H1 (cell line): ENCODE measurements around the gene BNC2. TPM values are rescaled to one million over a fixed set of nuclear protein-coding genes. Genes with fewer than 3 reads are reported as not detected.

Experiments used
- CTCF ChIA-PET: fragments of 300-600 bp; sonication (Branson Sonifier 250); formaldehyde crosslinking; loops from one replicate; lab custom pipeline; 2021; ENCODE audit not compliant: partially characterized antibody; lab: Charles Lee
- POLR2A ChIA-PET: fragments of 300-600 bp; sonication (Branson Sonifier 250); formaldehyde crosslinking; loops from one replicate; lab custom pipeline; 2021; ENCODE audit warnings: inconsistent platforms; ENCODE audit not compliant: partially characterized antibody; lab: Charles Lee
- DNase-seq, 2 experiments: peaks; one replicate each; pipeline versions ENCODE4 v3.0.0 to v3.0.0-alpha.2; 2010 to 2022; ENCODE audit warnings: low spot score in 2 of 2, low read depth in 1 of 2, mixed read lengths in 1 of 2
- FAIRE-seq: peaks from 2 replicates; lab custom pipeline; 2011; peaks lifted over from hg19 to GRCh38; lab: Jason Lieb, UNC
- H2AFZ ChIP-seq: 2 replicates; pipeline ENCODE4 v1.8.1; 2012; ENCODE audit warnings: low read length, inconsistent platforms
- H2AK5ac ChIP-seq: 2 replicates; pipeline ENCODE4 v1.6.1; 2013; ENCODE audit warnings: low read depth, low read length
- H2BK120ac ChIP-seq: replicated peaks from 2 replicates; pipeline ENCODE3; 2013; ENCODE audit warnings: low read depth, low read length, inconsistent platforms
- H2BK12ac ChIP-seq: 2 replicates; pipeline ENCODE4 v1.6.1; 2013; ENCODE audit warnings: low read depth, low read length
- H2BK15ac ChIP-seq: 2 replicates; pipeline ENCODE4 v1.6.1; 2013; ENCODE audit warnings: low read length
- H2BK20ac ChIP-seq: 2 replicates; pipeline ENCODE4 v1.6.1; 2013; ENCODE audit warnings: low read length
- H2BK5ac ChIP-seq: 2 replicates; pipeline ENCODE4 v1.6.1; 2013; ENCODE audit warnings: low read depth, low read length
- H3K14ac ChIP-seq: 2 replicates; pipeline ENCODE4 v1.6.1; 2013; ENCODE audit warnings: inconsistent platforms; ENCODE audit not compliant: insufficient read length
- H3K18ac ChIP-seq: 2 replicates; pipeline ENCODE4 v1.6.1; 2013; ENCODE audit warnings: low read length; ENCODE audit errors: extremely low read depth
- H3K23ac ChIP-seq: 2 replicates; pipeline ENCODE4 v1.6.1; 2013; ENCODE audit warnings: inconsistent platforms; ENCODE audit not compliant: insufficient read length
- H3K23me2 ChIP-seq: 2 replicates; pipeline ENCODE4 v1.6.1; 2013; ENCODE audit warnings: low read depth, low read length
- H3K27ac ChIP-seq: 2 replicates; pipeline ENCODE4 v1.6.1; 2011; ENCODE audit warnings: low read depth, low read length, inconsistent platforms
- H3K27me3 ChIP-seq, 4 experiments: replicated peaks in 1 of 4; 1 replicate in 1 of 4; 2 replicates in 3 of 4; pipeline versions ENCODE4 v1.6.1 to v1.8.1; 2011 to 2013; ENCODE audit warnings: low read length in 3 of 4, mild to moderate bottlenecking in 3 of 4, inconsistent platforms in 2 of 4, mixed read lengths in 2 of 4, moderate library complexity in 1 of 4; ENCODE audit not compliant: control insufficient read depth in 3 of 4, insufficient read depth in 3 of 4; ENCODE audit errors: extremely low read depth in 1 of 4
- H3K36me3 ChIP-seq, 4 experiments: 2 replicates each; pipeline versions ENCODE4 v1.6.1 to v1.8.1; 2011 to 2013; ENCODE audit warnings: mild to moderate bottlenecking in 4 of 4, low read length in 3 of 4, moderate library complexity in 2 of 4, control low read depth in 1 of 4, inconsistent platforms in 1 of 4; ENCODE audit not compliant: insufficient read depth in 4 of 4, control insufficient read depth in 2 of 4
- H3K4ac ChIP-seq: replicated peaks from 2 replicates; pipeline ENCODE3; 2013; ENCODE audit warnings: low read length, low read depth, mixed read lengths, inconsistent platforms; ENCODE audit not compliant: insufficient read length
- H3K4me1 ChIP-seq, 4 experiments: replicated peaks in 1 of 4; 1 replicate in 1 of 4; 2 replicates in 3 of 4; pipeline versions ENCODE4 v1.6.1 to v1.8.1; 2011 to 2013; ENCODE audit warnings: low read length in 3 of 4, inconsistent platforms in 2 of 4, mixed read lengths in 1 of 4; ENCODE audit not compliant: insufficient read depth in 4 of 4, control insufficient read depth in 3 of 4
- H3K4me2 ChIP-seq, 2 experiments: 2 replicates each; pipeline versions ENCODE4 v1.6.1 to v1.8.1; 2011 to 2013; ENCODE audit warnings: low read depth in 2 of 2, low read length in 2 of 2, control low read depth in 1 of 2, inconsistent platforms in 1 of 2, mild to moderate bottlenecking in 1 of 2; ENCODE audit not compliant: insufficient read depth in 1 of 2
- H3K4me3 ChIP-seq, 4 experiments: fragments of 200-600, 300-600 bp in 1 of 4; sonication (generic), shearing (Covaris generic), sonication (Bioruptor Twin) in 1 of 4; 2 replicates each; pipeline versions ENCODE4 v1.5.1 to v1.8.1; 2011 to 2016; ENCODE audit warnings: low read length in 4 of 4, low read depth in 3 of 4, control low read depth in 2 of 4, inconsistent platforms in 2 of 4, mild to moderate bottlenecking in 2 of 4, mixed read lengths in 1 of 4, moderate library complexity in 1 of 4; ENCODE audit not compliant: insufficient read depth in 2 of 4; ENCODE audit errors: extremely low read depth in 1 of 4
- H3K56ac ChIP-seq: replicated peaks from 2 replicates; pipeline ENCODE3; 2013; ENCODE audit warnings: low read depth, mild to moderate bottlenecking, mixed read lengths, low read length, inconsistent platforms; ENCODE audit not compliant: insufficient read length
- H3K79me1 ChIP-seq: 2 replicates; pipeline ENCODE4 v1.6.1; 2013; ENCODE audit warnings: low read depth, low read length, control low read depth
- H3K79me2 ChIP-seq, 2 experiments: 2 replicates each; pipeline versions ENCODE4 v1.6.1 to v1.8.1; 2012 to 2013; ENCODE audit warnings: low read length in 2 of 2, mild to moderate bottlenecking in 2 of 2, inconsistent platforms in 1 of 2; ENCODE audit not compliant: insufficient read depth in 2 of 2, control insufficient read depth in 1 of 2
- H3K9ac ChIP-seq, 4 experiments: replicated peaks in 1 of 4; 1 replicate in 1 of 4; 2 replicates in 3 of 4; pipeline versions ENCODE4 v1.6.1 to v1.8.1; 2011 to 2013; ENCODE audit warnings: low read depth in 3 of 4, low read length in 3 of 4, control low read depth in 2 of 4, mild to moderate bottlenecking in 2 of 4, moderate library complexity in 2 of 4, inconsistent platforms in 1 of 4; ENCODE audit errors: extremely low read depth in 1 of 4
- H3K9me3 ChIP-seq, 2 experiments: 2 replicates each; pipeline versions ENCODE4 v1.6.1 to v1.8.1; 2012 to 2013; ENCODE audit warnings: mild to moderate bottlenecking in 2 of 2, moderate library complexity in 2 of 2, control low read depth in 1 of 2, inconsistent platforms in 1 of 2, low read depth in 1 of 2, low read length in 1 of 2, mixed read lengths in 1 of 2; ENCODE audit not compliant: insufficient read depth in 2 of 2
- H4K20me1 ChIP-seq, 2 experiments: replicated peaks in 1 of 2; 2 replicates each; pipeline versions ENCODE3 to v1.8.1; 2011 to 2013; ENCODE audit warnings: inconsistent platforms in 2 of 2, low read length in 2 of 2, mild to moderate bottlenecking in 1 of 2; ENCODE audit not compliant: insufficient read depth in 2 of 2, control insufficient read depth in 1 of 2
- H4K5ac ChIP-seq: 2 replicates; pipeline ENCODE4 v1.6.1; 2013; ENCODE audit warnings: low read length, low read depth, mixed read lengths, inconsistent platforms; ENCODE audit not compliant: insufficient read length
- H4K8ac ChIP-seq: 2 replicates; pipeline ENCODE4 v1.8.0; 2013; ENCODE audit warnings: mild to moderate bottlenecking, moderate library complexity, low read length, inconsistent platforms; ENCODE audit not compliant: insufficient read depth; ENCODE audit errors: extremely low read depth
- H4K91ac ChIP-seq: replicated peaks from 2 replicates; pipeline ENCODE3; 2013; ENCODE audit warnings: low read length, mixed read lengths, inconsistent platforms; ENCODE audit not compliant: insufficient read length
- JUND ChIP-seq: IDR thresholded peaks from 2 replicates; pipeline ENCODE4 v1.6.1; 2011; ENCODE audit warnings: mild to moderate bottlenecking, improper control_type of control experiment, low read length
- WGBS, 2 experiments: shearing (Covaris generic) in 1 of 2; methylation state at CpG; one replicate each; pipeline versions ENCODE4 v1.1.6 to v1.1.7; 2013 to 2015; ENCODE audit warnings: low lambda C conversion rate in 2 of 2, mixed read lengths in 2 of 2, inconsistent platforms in 1 of 2, low coverage in 1 of 2, missing lambda C conversion rate in 1 of 2; ENCODE audit not compliant: insufficient replicate concordance in 2 of 2, insufficient coverage in 1 of 2, insufficient read length in 1 of 2; ENCODE audit errors: extremely low coverage in 1 of 2, missing lambda C conversion rate in 1 of 2; 5-methylcytosine and 5-hydroxymethylcytosine counted together
- polyA plus RNA-seq, 7 experiments: library from polyadenylated mRNA; depleted of rRNA in 3 of 7; stranded (reverse) in 5 of 7; unstranded in 2 of 7; fragments of >200 nt in 5 of 7; fragments of 200-250 nt in 2 of 7; gene quantifications; 1 replicate in 5 of 7; 2 replicates in 1 of 7; 4 replicates in 1 of 7; pipeline versions ENCODE4 v1.2.1 to v1.2.3, GENCODE V29; 2011 to 2013; ENCODE audit warnings: missing spikeins in 2 of 7, mixed read lengths in 2 of 7
- total RNA-seq: library from RNA; stranded (reverse); fragmentation: NEBNext Ultra II Directional; extraction: Animal tissue kit (Norgen Biotek cat#: 25700); gene quantifications from 2 replicates; pipeline ENCODE4 v1.2.1, GENCODE V29; 2021
- TF ChIP-seq, protein P1 (sequence below), 3 experiments: IDR thresholded peaks; 1 replicate in 2 of 3; 2 replicates in 1 of 3; pipeline versions ENCODE4 v1.5.1 to v1.6.1; 2011; ENCODE audit warnings: low read length in 3 of 3, mild to moderate bottlenecking in 3 of 3, inconsistent platforms in 2 of 3, low read depth in 1 of 3, moderate library complexity in 1 of 3; ENCODE audit not compliant: insufficient read depth in 1 of 3; ENCODE audit errors: control extremely low read depth in 1 of 3

BNC2 gene
- total and polyA plus RNA-seq, 2 of the 8 experiments (the other 6 are each of a cell fraction or from before 2014, with no cell fraction given): 16.0 to 26.8 TPM

- Histone ChIP-seq H3K4me1 (peaks cover 0 to 27% (median 12%) of the 10 kb centered on the region in 4 experiments; a peak in 5 of 7 replicates), H4K5ac (no peak overlapping the region), H2AFZ (no peak overlapping the region), H3K23me2 (no peaks in the 10 kb centered on the region), H2BK5ac (no peak overlapping the region), H3K79me2 (peaks cover 0 to 33% of the 10 kb centered on the region in 2 experiments; a peak in 2 of 4 replicates), H2BK15ac (no peak overlapping the region), H2BK12ac (no peak overlapping the region), H3K36me3 (peaks cover 0 to 2% (median 0%) of the 10 kb centered on the region in 4 experiments; a peak in 1 of 8 replicates), H3K4me3 (no peak overlapping the region), H3K27me3 (no peaks in the 10 kb centered on the region), H2BK20ac (no peak overlapping the region), H3K18ac (no peak overlapping the region), H4K8ac (no peak overlapping the region), H3K9me3 (no peaks in the 10 kb centered on the region), H3K14ac (no peak overlapping the region), H3K23ac (no peak overlapping the region), H4K20me1 (no peaks in the 10 kb centered on the region), H2BK120ac (no peak overlapping the region), H3K56ac (no peak overlapping the region), H3K79me1 (no peaks in the 10 kb centered on the region), H4K91ac (no peak overlapping the region), H2AK5ac (no peak overlapping the region), H3K9ac (no peak overlapping the region), H3K27ac (no peak overlapping the region), H3K4ac (no peak overlapping the region), H3K4me2 (no peak overlapping the region)
- FAIRE-seq (no peak), DNase-seq (no peak)
- TF ChIP-seq JUND: no peak
- TF ChIP-seq, protein P1, sequence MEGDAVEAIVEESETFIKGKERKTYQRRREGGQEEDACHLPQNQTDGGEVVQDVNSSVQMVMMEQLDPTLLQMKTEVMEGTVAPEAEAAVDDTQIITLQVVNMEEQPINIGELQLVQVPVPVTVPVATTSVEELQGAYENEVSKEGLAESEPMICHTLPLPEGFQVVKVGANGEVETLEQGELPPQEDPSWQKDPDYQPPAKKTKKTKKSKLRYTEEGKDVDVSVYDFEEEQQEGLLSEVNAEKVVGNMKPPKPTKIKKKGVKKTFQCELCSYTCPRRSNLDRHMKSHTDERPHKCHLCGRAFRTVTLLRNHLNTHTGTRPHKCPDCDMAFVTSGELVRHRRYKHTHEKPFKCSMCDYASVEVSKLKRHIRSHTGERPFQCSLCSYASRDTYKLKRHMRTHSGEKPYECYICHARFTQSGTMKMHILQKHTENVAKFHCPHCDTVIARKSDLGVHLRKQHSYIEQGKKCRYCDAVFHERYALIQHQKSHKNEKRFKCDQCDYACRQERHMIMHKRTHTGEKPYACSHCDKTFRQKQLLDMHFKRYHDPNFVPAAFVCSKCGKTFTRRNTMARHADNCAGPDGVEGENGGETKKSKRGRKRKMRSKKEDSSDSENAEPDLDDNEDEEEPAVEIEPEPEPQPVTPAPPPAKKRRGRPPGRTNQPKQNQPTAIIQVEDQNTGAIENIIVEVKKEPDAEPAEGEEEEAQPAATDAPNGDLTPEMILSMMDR (IDR thresholded peaks at IDR 0.05; ENCODE audit: control extremely low read depth in 1 of 3, insufficient read depth in 1 of 3, low read depth in 1 of 3, low read length in 3 of 3): 0 out of 4 replicates have a peak, but pooled peaks of 1 of the 3 experiments have one; percentile 12
- WGBS, 2 experiments: 69% methylated on average over 3 of the region's 3 CpGs; no CpG with 5 or more reads in 1 of the 2 experiments
- ChIA-PET CTCF (interaction anchor here (1.0 to 1.6 kb wide), 4 partner anchors 10 to 906 kb away, joined by 3 to 5 read pairs (median 3); no protein-coding TSS in a partner anchor), POLR2A (interaction anchor here (1.1 to 1.8 kb wide), 2 partner anchors 9 to 10 kb away, joined by 4 to 6 read pairs; no protein-coding TSS in a partner anchor)
Observed at GRCh38 chr9:16718952-16719351, 151.5 kb downstream of the BNC2 start.
